ENCODE results near the gene DCST1. TPM values are rescaled to one million over a fixed set of nuclear protein-coding genes. Genes with fewer than 3 reads are reported as not detected.

DCST1 gene
- total RNA-seq, 1 experiment from 2014 or later = 0.22 TPM

GRCh38 chr1:155011437-155012025 is 22.1 kb upstream of the DCST1 start:
- Histone ChIP-seq H3K27me3 (ENCODE audit: insufficient read depth, low read depth) (no peaks in the 10 kb centered on the region), H3K79me2 (ENCODE audit: low read depth) (peaks cover 27% of the 10 kb centered on the region), H3K9me3 (ENCODE audit: insufficient read depth, low read depth) (no peaks in the 10 kb centered on the region), H3K4me2 (no peak overlapping the region), H3K9me2 (ENCODE audit: insufficient read depth) (no peaks in the 10 kb centered on the region), H4K20me1 (ENCODE audit: insufficient read depth) (peaks cover 36% of the 10 kb centered on the region), H2AFZ (no peak overlapping the region), H3K4me1 (replicated peaks; ENCODE audit: insufficient read depth) (peaks cover 3% of the 10 kb centered on the region), H3K27ac (no peak overlapping the region), H3F3A (ENCODE audit: insufficient read depth, low read depth) (peaks cover 33% of the 10 kb centered on the region), H3K36me3 (ENCODE audit: low read depth) (no peaks in the 10 kb centered on the region), H3K4me3 (no peak overlapping the region)
- no peak for DNase-seq
- intact Hi-C loops (cut with micrococcal nuclease; ENCODE audit: unreplicated experiment) = no loop called here
- BruUV-seq (replicated peaks) = no TSS peak
- ChIA-PET POLR2A (ENCODE audit: unreplicated experiment) (interaction anchor here (0.5 kb wide), 1 partner anchor 56 kb away, joined by 8 read pairs; the partner anchor contains the start of gene PBXIP1), CTCF (no interaction called here)
- TF ChIP-seq CTCF (conservative IDR thresholded peaks at IDR 0.05) (no peak), EZH2 (IDR thresholded peaks at IDR 0.05; ENCODE audit: low read depth) (no peak)

- BruUV-seq (replicated peaks) = no TSS peak
- peaks cover 37% of the 10 kb centered on the region for H3F3A ChIP-seq (ENCODE audit: insufficient read depth, low read depth)
- TF ChIP-seq EZH2 (IDR thresholded peaks at IDR 0.05; ENCODE audit: low read depth) = no peak
- no peak for TF ChIP-seq CTCF (conservative IDR thresholded peaks at IDR 0.05)
- H2AFZ ChIP-seq = no peak overlapping the region
- H3K36me3 ChIP-seq (ENCODE audit: low read depth) = no peaks in the 10 kb centered on the region
- no peak for DNase-seq
- H4K20me1 ChIP-seq (ENCODE audit: insufficient read depth) = peaks cover 36% of the 10 kb centered on the region
- H3K4me3 ChIP-seq = no peak overlapping the region
- ChIA-PET POLR2A (ENCODE audit: unreplicated experiment) (interaction anchor here (0.5 kb wide), 1 partner anchor 56 kb away, joined by 8 read pairs; the partner anchor contains the start of gene PBXIP1), CTCF (no interaction called here)
- H3K9me2 ChIP-seq (ENCODE audit: insufficient read depth) = no peaks in the 10 kb centered on the region
- intact Hi-C loops (cut with micrococcal nuclease; ENCODE audit: unreplicated experiment) = no loop called here
- no peaks in the 10 kb centered on the region for H3K9me3 ChIP-seq (ENCODE audit: insufficient read depth, low read depth)
- peaks cover 21% of the 10 kb centered on the region for H3K79me2 ChIP-seq (ENCODE audit: low read depth)
- H3K4me2 ChIP-seq = no peak overlapping the region
- no peak overlapping the region for H3K27ac ChIP-seq
- H3K27me3 ChIP-seq (ENCODE audit: insufficient read depth, low read depth) = no peaks in the 10 kb centered on the region
- H3K4me1 ChIP-seq (replicated peaks; ENCODE audit: insufficient read depth) = peaks cover 8% of the 10 kb centered on the region
Measured at GRCh38 chr1:155012026-155012546, 21.5 kb upstream of the DCST1 start.

- Histone ChIP-seq H3K27ac (no peak overlapping the region), H3K27me3 (ENCODE audit: insufficient read depth, low read depth) (no peaks in the 10 kb centered on the region), H3K9me2 (ENCODE audit: insufficient read depth) (no peaks in the 10 kb centered on the region), H3K4me3 (no peak overlapping the region), H3K79me2 (ENCODE audit: low read depth) (peaks cover 12% of the 10 kb centered on the region), H3K9me3 (ENCODE audit: insufficient read depth, low read depth) (no peaks in the 10 kb centered on the region), H2AFZ (no peak overlapping the region), H4K20me1 (ENCODE audit: insufficient read depth) (peaks cover 36% of the 10 kb centered on the region), H3K36me3 (ENCODE audit: low read depth) (no peaks in the 10 kb centered on the region), H3K4me1 (replicated peaks; ENCODE audit: insufficient read depth) (peaks cover 14% of the 10 kb centered on the region), H3F3A (ENCODE audit: insufficient read depth, low read depth) (peaks cover 37% of the 10 kb centered on the region), H3K4me2 (no peak overlapping the region)
- intact Hi-C loops (cut with micrococcal nuclease; ENCODE audit: unreplicated experiment) = no loop called here
- no peak for TF ChIP-seq EZH2 (IDR thresholded peaks at IDR 0.05; ENCODE audit: low read depth)
- TF ChIP-seq CTCF (conservative IDR thresholded peaks at IDR 0.05) = no peak
- no TSS peak for BruUV-seq (replicated peaks)
- ChIA-PET CTCF (no interaction called here), POLR2A (ENCODE audit: unreplicated experiment) (no interaction called here)
- DNase-seq = no peak
Measured at GRCh38 chr1:155012776-155013602, 20.6 kb upstream of the DCST1 start.
